Transverse colon (tissue), 4 donors: Measurements from ENCODE around the gene LRRC8A.
"Not testable (repeated sequence)": the region's sequence is repeated elsewhere in the genome, so short reads cannot be mapped to it uniquely, and the experiment has no call there.

ENCODE experiments used
- CTCF ChIP-seq, 5 experiments: fragments of 200-600 bp in 3 of 5; fragments of 450-650 bp in 2 of 5; sonication (generic) in 3 of 5; IDR thresholded peaks; 1 replicate in 2 of 5; 2 replicates in 3 of 5; pipeline ENCODE4 v1.5.1; 2016 to 2017; ENCODE audit warnings: antibody characterized with exemption in 5 of 5, inconsistent platforms in 3 of 5, mild to moderate bottlenecking in 2 of 5, moderate library complexity in 1 of 5
- EP300 ChIP-seq: sonication (generic); formaldehyde crosslinking; IDR thresholded peaks from one replicate; pipeline ENCODE4 v1.6.1; 2017; ENCODE audit warnings: antibody characterized with exemption, low read depth
- POLR2AphosphoS5 ChIP-seq, 3 donors: sonication (generic); formaldehyde crosslinking; IDR thresholded peaks; one replicate each; pipeline ENCODE4 v1.6.1; 2016; ENCODE audit warnings: antibody characterized with exemption in 3 of 3

- TF ChIP-seq CTCF (IDR thresholded peaks at IDR 0.05); EP300; POLR2AphosphoS5 (IDR thresholded peaks at IDR 0.05): not testable (repeated sequence)
Observed at GRCh38 chr9:128858476-128858875, 23.5 kb upstream of the LRRC8A start.
